Suprapubic skin (tissue), 4 donors: Measurements from ENCODE around the gene AGMO.

Source experiments
- EP300 ChIP-seq: sonication (generic); formaldehyde crosslinking; IDR thresholded peaks from one replicate; pipeline ENCODE4 v1.6.1; 2017; ENCODE audit warnings: antibody characterized with exemption
- POLR2A ChIP-seq, 2 donors: fragments of 450-650 bp; IDR thresholded peaks; one replicate each; pipeline ENCODE4 v1.6.1; 2017; ENCODE audit warnings: antibody characterized with exemption in 2 of 2, mild to moderate bottlenecking in 2 of 2, moderate library complexity in 2 of 2
- POLR2AphosphoS5 ChIP-seq, 3 donors: sonication (generic); formaldehyde crosslinking; IDR thresholded peaks; one replicate each; pipeline ENCODE4 v1.6.1; 2017; ENCODE audit warnings: antibody characterized with exemption in 3 of 3
- TF ChIP-seq, protein P1 (sequence below), 2 donors: fragments of 200-600 bp in 1 of 2; fragments of 450-650 bp in 1 of 2; sonication (generic) in 1 of 2; IDR thresholded peaks; one replicate each; pipeline ENCODE4 v1.5.1; 2016 to 2019; ENCODE audit warnings: antibody characterized with exemption in 2 of 2, mild to moderate bottlenecking in 1 of 2, moderate library complexity in 1 of 2

DNA sequence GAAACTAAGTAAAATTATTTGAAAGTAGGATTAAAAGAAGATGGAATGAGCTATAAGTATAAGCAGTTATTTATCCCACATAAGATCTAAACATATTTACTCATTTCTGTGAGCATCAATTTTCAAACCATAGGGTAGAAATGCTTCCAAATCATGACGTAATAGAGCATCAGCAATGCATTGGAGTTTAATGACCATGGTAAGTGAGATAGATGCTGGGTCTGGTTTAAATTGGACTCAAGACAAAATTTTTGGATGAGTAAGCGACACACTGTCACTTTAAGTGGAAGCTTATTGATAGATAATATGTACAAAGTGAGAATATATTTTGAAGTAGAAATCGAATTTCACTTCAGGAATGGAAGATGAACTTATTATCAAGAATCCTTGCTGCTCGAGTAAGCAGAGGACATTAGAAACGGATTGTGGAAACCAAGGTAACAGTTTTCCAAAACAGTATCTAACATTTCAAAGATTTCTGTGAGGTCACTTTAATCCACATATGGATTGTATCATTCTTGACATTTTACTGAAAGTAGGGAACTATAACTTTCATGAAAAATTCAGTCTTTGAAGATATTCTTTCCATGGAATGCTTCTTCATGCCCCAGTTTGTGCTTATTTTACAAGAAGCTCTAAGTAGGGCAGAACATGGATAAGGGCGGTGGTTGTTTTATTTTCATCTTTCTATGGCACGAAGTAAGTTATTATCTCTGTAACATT lies 85.8 kb downstream of the AGMO start:
- TF ChIP-seq, protein P1, sequence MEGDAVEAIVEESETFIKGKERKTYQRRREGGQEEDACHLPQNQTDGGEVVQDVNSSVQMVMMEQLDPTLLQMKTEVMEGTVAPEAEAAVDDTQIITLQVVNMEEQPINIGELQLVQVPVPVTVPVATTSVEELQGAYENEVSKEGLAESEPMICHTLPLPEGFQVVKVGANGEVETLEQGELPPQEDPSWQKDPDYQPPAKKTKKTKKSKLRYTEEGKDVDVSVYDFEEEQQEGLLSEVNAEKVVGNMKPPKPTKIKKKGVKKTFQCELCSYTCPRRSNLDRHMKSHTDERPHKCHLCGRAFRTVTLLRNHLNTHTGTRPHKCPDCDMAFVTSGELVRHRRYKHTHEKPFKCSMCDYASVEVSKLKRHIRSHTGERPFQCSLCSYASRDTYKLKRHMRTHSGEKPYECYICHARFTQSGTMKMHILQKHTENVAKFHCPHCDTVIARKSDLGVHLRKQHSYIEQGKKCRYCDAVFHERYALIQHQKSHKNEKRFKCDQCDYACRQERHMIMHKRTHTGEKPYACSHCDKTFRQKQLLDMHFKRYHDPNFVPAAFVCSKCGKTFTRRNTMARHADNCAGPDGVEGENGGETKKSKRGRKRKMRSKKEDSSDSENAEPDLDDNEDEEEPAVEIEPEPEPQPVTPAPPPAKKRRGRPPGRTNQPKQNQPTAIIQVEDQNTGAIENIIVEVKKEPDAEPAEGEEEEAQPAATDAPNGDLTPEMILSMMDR (IDR thresholded peaks at IDR 0.05) = no peak
- TF ChIP-seq POLR2AphosphoS5 (IDR thresholded peaks at IDR 0.05) (no peak), POLR2A (IDR thresholded peaks at IDR 0.05) (no peak), EP300 (no peak)
